ENCODE results near the gene MUC5AC.

The MUC5AC gene

GRCh38 chr11:1122664-1123002 lies 35.1 kb upstream of the MUC5AC start:
- H3K4me3 ChIP-seq (replicated peaks in 1 of 2; ENCODE audit: low read depth in 2 of 2, low read length in 2 of 2), result no peak overlapping the region
- TF ChIP-seq CTCF (IDR thresholded peaks at IDR 0.05; ENCODE audit: low read depth, low read length), result no peak
- no peak for DNase-seq (ENCODE audit: low read depth in 2 of 2)

GRCh38 chr11:1123970-1124369 lies 33.8 kb upstream of the MUC5AC start:
- TF ChIP-seq CTCF (IDR thresholded peaks at IDR 0.05; ENCODE audit: low read depth, low read length), result no peak
- no peak overlapping the region for H3K4me3 ChIP-seq (replicated peaks in 1 of 2; ENCODE audit: low read depth in 2 of 2, low read length in 2 of 2)
- DNase-seq (ENCODE audit: low read depth in 2 of 2), result no peak

GRCh38 chr11:1125803-1126202 lies 31.9 kb upstream of the MUC5AC start:
- no peak for DNase-seq (ENCODE audit: low read depth in 2 of 2)
- H3K4me3 ChIP-seq (replicated peaks in 1 of 2; ENCODE audit: low read depth in 2 of 2, low read length in 2 of 2), result no peak overlapping the region
- TF ChIP-seq CTCF (IDR thresholded peaks at IDR 0.05; ENCODE audit: low read depth, low read length), result no peak

GRCh38 chr11:1126491-1126926 lies 31.2 kb upstream of the MUC5AC start:
- H3K4me3 ChIP-seq (replicated peaks in 1 of 2; ENCODE audit: low read depth in 2 of 2, low read length in 2 of 2), result no peak overlapping the region
- DNase-seq (ENCODE audit: low read depth in 2 of 2), result no peak
- TF ChIP-seq CTCF (IDR thresholded peaks at IDR 0.05; ENCODE audit: low read depth, low read length), result no peak

GRCh38 chr11:1126935-1127663 lies 30.7 kb upstream of the MUC5AC start:
- no peak overlapping the region for H3K4me3 ChIP-seq (replicated peaks in 1 of 2; ENCODE audit: low read depth in 2 of 2, low read length in 2 of 2)
- no peak for TF ChIP-seq CTCF (IDR thresholded peaks at IDR 0.05; ENCODE audit: low read depth, low read length)
- DNase-seq (ENCODE audit: low read depth in 2 of 2), result no peak

GRCh38 chr11:1127664-1128162 lies 30.0 kb upstream of the MUC5AC start:
- DNase-seq (ENCODE audit: low read depth in 2 of 2), result no peak
- H3K4me3 ChIP-seq (replicated peaks in 1 of 2; ENCODE audit: low read depth in 2 of 2, low read length in 2 of 2), result no peak overlapping the region
- no peak for TF ChIP-seq CTCF (IDR thresholded peaks at IDR 0.05; ENCODE audit: low read depth, low read length)

All from cardiac fibroblast (primary cell).